GM18511 (cell line): ENCODE results near the gene MEGF6.

Source experiments
- ATAC-seq: cut with Tn5 transposase; IDR thresholded peaks from one replicate; pipeline ENCODE4 v1.9.1; 2021; ENCODE audit warnings: mild to moderate bottlenecking, moderate library complexity; ENCODE audit not compliant: unreplicated experiment

The MEGF6 gene

DNA sequence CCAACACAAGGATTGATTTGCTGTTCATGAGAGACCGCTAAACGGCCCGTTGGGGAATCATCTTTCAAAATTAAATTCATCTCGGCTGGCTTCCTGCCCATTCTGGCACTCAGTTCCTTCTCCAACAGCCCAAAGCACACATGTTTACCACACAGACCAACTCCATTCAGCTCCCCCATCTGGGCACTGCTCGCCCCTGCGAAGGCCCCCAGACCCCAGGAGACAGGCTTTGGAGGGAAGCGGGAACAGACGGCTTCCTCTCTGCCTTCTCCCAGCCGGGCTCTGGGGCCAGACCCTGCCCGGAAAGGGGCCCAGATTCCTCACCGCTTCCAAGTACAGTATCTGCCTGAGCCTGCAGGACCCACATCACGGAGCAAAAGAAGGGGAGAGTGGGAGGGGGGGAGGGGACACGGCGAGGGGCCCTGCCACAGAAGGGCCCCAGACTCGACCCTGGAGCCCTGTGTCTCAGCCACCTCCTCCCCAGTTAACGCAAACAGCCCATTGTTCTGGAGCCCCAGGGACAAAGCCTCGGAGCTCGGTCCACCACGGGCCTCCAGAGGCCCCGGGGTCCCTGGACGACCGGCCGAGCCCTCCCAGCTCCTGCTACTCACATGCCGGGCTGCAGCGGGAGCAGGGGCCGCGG, 660 bp downstream of the MEGF6 start:
- ATAC-seq: no peak

DNA sequence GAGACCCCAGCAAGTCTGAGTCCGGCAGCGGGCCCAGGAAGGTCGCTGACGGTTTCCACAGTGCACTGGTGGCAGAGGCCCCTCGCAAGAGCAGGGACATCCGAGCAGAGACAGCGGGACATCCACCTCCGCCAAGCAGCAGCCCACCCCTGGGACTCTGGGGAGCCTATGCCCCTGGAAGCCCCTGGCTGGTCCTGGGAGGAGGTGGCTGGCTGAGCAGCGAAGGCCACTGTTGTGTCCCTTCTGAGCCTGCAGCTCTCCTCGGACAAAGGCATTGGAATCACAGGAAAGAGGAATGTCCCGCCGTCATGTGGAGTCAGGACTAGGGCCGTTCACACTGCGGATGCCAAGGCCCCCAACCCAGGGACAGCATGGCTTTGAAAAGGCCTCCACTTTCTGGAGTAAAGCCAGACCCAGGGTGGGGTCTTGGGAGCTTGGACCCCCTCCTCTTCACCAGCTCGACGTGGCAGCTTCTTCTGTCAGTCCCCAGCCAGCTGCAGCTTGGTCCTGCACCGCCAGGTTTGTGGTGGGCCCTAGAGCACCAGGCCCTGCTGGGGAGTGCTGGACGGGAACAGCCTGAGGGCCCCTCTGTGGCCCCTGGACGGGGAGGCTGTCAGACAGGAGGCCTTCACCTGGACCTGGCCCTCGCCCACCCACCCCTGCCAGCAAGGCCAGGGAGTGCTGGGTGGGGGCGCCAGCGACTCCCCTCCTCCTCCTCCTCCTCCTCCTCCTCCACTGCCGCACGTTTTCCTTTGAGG, 1.4 kb downstream of the MEGF6 start:
- no peak for ATAC-seq

DNA sequence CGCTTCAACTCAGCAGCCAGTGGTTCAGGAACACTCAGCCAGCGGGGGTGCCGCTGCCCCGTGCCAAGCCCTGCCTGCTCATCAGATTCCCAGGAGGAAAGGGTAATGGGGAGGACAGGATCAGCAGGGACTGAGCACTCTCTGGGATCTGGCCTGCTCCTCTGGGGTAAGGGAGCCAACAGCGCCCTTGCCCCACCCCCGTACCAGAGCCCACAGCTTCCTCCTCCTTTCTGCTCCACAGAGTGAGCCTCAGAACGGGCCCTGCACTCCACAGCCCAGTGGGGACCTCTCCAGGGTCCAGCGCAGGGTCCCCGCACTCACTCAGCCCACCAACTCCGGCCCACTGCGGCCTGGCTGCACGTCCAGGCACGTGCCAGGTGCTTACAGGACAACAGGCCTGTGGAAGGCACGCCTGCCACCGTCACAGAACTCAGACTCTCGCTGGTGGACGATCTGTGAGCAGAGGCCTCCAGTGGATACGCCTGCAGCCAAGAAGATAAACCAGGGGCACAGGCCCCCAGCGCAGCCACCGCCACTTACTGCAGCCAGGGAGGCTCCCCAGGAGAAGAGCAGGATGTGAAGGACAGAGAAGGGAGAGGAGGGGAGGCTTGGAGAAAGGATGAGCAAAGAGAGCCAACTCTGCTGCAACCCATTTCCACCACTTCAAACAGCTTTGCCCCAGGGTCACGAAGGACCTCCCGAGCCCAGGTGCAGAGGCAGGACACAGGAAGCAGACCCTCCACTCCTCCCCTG, 2.1 kb downstream of the MEGF6 start:
- no peak for ATAC-seq

DNA sequence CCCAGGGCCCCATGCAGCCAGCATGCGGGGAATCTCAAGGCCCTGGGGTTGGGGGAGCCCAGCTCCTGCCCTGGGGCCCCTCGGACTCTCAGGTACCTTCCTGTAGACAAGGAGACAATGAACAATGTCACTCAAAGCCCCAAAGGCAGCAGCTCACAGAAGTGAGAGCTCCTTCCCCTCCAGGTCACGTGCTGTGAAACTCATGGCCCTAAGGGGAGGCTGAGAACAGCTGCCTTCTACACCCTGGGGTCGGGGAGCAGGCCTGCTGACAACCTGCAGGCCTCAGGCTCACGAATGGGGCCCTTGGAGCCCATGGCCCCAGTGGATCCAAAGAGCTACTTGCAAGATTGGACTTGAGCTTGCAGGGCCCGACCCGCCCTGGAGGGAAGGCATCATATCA, 3.2 kb downstream of the MEGF6 start:
- no peak for ATAC-seq

DNA sequence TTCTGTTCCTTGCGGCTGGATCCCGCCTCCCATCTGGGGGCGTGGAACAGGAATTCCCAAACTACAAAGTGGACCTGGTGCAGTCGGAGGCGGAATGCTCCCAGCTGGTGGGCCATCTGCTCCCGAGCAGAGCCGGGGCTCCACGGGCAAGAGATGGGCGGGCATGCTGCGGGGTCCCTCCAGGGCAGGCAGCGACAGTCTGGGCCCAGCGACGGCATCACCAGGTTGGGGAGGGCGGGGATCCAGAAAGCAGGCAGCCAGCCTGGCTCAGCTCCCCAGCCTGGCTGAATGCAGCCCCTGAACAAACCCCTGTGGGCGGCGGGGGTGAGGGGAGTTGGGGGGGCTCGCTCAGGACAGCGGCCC, 3.6 kb downstream of the MEGF6 start:
- ATAC-seq: no peak

DNA sequence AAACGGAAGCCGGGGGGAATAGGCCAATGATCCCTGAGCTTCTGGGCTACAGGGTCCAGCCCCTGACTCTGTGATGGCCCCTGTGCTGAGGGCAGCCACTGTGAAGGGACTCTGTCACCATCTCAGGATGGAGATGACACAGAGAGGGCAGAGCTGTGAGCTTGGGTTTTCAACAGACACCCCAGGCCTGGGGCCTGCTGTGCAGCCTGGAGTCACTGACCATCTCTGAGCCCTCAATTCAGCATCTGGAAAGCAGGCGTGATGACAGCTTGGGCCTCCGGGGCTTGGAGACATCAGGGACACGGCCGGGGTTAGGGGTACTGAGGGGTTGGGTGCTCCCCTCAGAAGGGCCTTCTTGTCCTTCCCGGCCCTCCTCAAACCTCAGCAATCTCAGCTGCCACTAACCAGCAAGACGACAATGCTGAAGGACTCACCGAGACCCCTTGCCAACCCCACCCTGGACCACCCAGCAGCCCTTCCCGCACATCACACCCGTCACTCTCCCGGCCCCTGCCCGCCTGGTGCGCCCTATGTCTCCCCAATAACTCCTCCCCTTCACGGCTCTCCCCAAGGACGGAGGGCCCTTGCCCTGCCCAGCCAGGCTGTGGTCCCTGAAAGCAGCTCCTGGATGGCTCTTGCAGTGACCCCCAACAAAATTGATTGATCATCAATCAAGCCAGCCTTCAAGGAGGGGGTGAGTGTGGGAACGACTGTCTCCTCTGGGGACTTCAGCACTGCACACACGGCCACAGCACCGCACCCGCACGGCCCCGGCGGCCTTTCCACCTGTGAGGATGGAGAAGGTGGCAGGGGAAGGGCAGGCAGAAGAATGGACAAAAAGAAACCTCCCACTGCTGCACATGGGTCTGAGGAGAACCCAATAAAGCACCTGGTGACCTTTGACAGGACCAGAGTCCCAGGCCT, 4.3 kb downstream of the MEGF6 start:
- ATAC-seq: no peak

DNA sequence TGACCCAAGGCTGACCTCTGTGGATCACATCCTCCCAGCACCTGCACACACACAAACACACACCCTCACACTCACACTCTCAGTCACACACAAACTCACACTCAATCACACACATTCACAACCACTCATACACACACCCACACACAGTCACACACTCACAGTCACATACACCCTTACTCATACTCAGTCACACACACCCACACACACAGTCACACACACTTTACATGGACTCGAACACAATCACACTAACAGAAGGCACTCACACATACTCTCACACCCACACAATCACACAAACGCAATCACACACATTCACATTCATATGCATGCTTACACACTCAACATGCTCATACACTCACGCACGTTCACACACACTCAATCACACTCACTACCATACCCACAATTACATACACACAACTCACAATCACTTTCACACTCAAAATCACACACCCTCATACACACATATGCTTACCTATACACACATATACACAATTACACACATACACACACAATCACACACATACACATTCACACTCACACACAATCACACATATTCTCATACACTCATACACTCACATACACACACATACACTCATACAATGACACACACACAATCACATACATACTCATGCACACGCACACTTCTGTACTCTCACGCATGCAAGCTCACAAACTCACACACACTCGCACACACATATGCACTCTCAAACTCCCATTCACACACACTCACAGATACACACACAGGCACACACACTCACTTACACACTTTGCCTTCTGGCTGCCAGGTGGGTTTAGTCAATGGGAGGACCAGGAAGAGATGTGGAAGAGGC, 6.1 kb downstream of the MEGF6 start:
- ATAC-seq: no peak

DNA sequence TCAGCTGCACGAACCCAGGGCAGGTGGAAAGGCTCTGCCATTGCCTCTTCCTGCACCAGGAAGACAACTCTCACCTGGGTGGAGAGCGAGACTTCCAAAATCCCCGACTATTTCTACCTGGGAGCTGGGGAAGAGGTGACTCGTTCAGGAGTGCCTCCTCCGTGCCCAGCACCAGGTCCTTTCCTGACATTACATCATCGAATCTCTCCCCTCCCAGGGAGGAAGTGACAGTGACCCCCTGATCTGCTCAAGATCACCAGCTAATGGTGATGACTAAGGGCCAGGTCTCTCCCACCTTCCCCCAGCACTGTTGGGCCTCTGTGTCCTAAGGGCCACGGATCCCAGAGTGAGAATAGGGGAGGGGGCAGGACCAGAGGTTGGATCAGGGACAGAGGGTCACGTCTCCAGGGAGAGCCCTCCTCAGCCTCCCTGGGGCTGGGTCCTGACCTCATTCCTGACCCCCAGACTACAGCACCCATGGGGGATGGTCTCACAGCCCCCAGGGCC, 6.8 kb downstream of the MEGF6 start:
- ATAC-seq: no peak

DNA sequence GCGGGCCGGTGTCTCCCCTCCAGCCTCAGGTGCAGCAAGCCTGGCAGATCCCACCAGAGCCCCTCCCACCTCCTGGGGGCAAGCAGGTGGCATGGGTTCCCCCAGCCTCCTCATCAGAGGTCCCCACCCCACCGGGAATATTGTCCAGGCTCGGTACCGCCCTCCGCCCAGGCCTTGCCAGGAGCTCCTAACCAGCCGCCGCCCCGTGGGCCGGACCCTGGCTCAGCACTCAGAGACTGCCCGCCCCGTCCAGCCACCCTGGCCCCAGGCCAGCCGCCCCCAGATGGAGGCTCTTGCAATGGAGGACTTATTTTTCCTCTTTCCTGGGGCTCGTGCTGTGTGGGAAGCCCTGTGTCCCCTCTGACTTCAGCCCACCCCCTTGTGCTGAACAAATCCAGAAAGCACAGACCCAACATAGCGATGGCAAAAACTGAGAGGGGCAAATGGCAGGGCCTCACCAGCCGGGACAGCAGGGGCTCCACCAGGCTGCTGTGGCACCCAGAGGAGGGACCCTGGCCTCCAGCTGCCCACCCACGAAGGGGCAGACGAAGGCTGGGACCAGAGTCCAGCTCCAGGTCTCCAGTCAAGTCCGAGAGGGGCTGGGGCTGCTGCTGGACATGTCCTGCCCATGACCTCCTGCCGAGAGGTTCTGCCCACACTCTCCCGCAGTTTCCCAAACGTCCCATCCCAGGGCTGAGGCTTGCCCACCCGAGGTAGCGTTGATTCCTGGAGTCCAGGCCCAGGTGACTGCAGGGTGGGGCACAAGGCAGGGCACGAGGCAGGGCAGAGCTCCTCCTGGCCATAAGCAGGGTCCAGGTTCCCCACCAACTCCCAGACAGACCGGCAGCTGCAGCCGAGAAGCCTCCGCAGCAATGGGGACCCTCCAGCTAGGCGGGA, 7.5 kb downstream of the MEGF6 start:
- no peak for ATAC-seq

DNA sequence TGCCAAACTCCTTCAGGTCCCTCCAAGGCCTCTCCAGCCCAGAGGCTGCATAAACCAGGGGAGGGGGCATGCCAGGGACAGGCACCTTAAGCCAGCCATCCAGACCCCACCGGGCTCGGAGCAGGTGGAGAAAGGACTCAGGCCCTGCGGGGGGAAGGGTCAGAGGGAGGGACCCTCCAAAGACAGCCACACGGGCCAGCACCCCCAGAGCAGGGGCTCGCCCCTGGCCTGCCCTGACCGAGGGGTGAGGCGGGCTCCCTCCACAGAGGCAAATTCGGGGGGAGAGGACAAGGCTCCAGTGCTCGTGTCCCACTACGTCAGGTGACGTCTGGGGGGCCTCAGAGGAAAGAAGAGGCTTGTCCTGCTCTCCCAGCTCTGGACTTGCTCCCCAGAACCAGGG, 8.2 kb downstream of the MEGF6 start:
- no peak for ATAC-seq

DNA sequence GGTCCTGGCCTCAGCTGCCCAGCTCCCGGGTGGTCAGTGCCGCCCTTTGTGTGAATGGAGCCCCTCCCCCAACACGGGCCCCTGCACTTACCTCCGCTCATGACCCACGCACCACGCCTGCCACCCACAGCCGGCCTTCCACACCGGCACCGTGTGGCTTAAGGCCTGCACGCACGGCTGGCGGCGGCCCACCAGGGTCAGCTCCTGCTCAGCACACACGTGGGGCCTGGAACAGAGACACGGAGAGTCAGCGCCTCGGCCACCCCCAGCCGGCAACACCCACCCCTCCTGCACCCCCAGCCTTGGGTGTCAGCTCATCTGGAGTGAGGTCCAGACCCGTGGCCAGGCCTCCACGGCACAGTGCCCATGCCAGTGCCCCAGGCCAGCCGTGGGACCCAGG, 8.9 kb downstream of the MEGF6 start:
- no peak for ATAC-seq

DNA sequence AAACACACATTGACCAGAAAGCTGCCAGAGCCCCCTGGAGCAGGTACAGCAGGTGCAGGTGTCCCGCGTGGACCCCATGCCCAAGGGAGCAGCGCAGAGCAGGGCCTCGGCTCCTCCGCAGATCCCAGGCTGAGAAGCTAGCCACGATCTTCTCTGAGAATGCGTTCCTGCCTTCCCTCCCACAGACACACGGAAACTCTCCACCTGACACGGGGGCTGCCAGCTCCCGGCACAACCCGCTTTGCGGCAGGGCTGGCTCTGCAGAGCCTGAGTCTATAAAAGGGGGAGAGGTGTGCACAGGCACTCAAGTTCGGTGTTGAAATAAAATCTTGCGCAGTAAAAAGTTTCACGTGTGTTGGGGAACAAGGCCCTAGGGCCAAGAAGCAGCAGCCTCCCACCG, 9.6 kb downstream of the MEGF6 start:
- no peak for ATAC-seq

DNA sequence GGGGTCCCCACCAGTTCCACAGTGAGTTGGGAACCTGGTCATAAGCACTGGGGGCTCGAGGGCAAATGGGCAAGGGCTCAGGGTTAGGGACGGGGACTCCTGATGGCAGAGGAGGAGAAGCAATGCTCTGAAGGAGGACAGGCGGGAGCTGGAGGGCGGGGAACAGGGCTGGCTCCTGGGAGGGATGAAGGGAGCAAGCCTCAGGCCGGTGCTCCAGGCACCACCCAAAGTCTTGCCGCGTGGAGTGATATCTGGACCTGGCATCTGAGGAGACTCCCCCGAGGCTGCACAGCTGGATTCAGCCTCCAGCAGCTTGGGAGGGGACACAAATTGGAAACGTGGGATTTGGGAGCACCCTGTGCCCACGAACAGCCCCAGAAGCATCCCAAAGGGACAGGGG, 11.0 kb downstream of the MEGF6 start:
- ATAC-seq: no peak

DNA sequence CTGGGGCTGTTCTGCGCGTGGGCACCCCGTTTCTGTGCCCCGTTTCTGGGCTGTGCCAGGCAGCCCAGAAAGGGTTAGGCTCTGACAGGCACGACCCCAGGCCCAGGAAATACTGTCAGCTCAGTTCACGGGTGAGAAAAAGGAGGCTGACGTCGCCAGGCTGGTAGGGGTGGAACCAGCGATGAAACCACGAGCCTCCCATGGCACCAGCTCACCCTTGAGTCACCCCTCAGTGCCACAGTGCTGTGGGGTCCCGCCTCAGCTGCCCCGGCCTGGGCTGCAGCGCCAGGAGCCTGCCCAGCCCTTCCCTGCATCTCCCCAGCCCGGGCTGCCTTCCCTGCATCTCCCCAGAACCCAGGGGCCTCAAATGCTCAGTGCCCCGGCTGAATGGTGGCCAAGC, 11.5 kb downstream of the MEGF6 start:
- no peak for ATAC-seq

DNA sequence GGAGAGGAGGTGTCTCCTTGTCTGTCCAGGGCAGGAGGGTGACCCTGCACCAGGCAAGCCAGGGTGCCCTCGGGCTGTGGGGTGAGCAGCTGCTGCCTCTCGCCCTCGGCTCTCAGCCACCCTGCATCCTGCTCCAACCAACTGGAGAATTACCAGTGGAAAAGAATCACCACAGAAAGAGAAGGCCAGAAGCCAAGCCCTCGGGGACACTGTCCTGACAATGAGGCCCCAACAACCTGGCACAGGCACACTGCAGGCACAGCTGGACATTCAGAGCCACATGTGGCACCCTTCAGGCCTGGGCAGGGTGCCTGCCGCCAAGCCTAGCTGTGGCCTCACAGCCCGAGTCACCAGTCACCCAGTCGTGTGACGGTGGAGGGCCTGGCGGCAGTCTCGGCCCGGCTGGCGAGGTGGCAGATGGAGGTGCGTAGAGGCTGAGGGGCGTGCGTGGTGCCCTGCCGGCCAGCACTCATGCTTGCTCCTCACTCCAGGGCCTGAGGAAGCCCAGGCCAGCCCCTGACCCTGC, 12.0 kb downstream of the MEGF6 start:
- ATAC-seq: no peak

DNA sequence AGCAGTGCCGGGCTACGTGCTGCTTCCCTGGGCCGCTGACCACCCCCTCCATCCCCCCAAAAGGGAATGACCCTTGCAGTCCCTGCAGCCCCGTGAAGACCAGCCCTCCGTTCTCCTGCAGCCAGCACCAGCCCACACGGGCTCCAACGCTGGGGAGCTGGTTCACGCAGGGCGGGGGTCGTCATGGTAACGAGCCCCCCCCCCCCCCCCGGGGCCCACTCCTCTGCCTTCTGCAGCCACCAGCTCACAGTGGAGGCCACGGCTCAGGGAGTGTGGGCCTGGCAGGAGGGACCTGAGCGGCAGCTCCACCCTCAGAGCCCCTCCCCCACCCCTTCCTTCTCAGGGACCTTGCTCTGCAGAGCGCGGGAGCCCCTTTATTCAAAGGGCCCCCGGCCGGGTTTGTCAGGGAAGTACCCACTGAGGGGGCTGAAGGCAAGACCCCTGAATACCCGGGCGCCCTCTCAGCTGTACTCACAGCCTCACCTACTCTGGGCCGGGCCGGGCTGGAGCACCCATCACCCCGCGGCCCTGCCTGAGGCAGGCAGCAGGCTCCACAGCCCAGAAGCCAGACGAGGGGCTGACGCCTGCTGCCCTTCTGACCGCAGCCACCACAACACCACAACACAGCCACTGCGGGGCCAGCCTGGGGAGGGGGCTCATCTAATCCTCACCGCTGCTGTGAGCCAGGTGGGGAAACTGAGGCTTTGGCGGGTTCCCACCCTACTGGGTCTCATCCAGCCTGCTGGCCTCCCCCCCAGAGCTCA, 12.6 kb downstream of the MEGF6 start:
- no peak for ATAC-seq

DNA sequence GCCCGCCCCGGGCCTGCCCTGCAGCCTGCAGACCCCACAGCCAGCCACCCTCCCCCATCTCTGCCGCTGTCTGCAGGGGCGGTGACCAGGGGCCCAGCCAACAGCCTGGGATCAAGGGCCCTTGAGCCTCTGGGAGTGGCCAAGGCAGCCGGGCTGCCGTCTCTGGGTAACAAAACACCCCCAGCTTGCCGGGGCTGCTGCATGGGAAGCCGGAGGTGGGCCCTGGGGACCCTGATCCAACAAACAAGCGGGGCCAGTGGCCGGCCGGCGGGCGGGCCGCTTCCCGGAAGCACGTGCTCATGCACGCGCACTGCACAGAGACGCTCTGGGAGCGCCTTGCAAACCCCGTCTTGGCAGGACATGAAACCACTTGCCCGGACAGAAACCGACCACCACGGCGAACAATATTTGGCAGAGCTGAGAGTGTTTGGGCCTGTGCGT, 13.2 kb downstream of the MEGF6 start:
- no peak for ATAC-seq

DNA sequence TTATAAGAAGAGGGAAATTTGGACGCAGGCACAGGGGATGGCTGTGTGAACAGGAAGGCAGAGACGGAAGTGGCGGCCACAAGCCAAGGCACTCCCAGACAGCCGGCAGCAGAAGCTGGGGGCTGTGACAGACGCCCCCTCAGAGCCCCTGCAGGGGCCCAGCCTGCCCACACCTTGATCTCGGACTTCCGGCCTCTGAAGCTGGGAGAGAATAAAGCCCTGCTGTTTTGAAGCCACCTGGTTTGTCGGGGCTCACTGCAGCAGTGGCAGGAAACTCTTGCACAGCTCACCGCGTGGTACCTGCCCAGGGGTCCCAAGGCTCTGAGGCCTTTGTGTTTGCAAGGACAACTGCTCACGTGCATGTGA, 13.7 kb downstream of the MEGF6 start:
- ATAC-seq: no peak
